ENCODE data around the gene MDFIC. TPM values are rescaled to one million over a fixed set of nuclear protein-coding genes. Genes with fewer than 3 reads are reported as not detected.
A peak's percentile ranks its signal among the peaks of the same experiment; 100 is the strongest.

Gene MDFIC
- total RNA-seq, 4 donors from 2014 or later: 46.7 to 176 (median 79.2) TPM

- TF ChIP-seq, protein P1, sequence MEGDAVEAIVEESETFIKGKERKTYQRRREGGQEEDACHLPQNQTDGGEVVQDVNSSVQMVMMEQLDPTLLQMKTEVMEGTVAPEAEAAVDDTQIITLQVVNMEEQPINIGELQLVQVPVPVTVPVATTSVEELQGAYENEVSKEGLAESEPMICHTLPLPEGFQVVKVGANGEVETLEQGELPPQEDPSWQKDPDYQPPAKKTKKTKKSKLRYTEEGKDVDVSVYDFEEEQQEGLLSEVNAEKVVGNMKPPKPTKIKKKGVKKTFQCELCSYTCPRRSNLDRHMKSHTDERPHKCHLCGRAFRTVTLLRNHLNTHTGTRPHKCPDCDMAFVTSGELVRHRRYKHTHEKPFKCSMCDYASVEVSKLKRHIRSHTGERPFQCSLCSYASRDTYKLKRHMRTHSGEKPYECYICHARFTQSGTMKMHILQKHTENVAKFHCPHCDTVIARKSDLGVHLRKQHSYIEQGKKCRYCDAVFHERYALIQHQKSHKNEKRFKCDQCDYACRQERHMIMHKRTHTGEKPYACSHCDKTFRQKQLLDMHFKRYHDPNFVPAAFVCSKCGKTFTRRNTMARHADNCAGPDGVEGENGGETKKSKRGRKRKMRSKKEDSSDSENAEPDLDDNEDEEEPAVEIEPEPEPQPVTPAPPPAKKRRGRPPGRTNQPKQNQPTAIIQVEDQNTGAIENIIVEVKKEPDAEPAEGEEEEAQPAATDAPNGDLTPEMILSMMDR (IDR thresholded peaks at IDR 0.05): no peak
- ATAC-seq (ENCODE audit: low FRiP score): no peak
- no peak for DNase-seq (ENCODE audit: low spot score)
Observed at GRCh38 chr7:114972567-114972966, 50.7 kb downstream of the MDFIC start.

DNA sequence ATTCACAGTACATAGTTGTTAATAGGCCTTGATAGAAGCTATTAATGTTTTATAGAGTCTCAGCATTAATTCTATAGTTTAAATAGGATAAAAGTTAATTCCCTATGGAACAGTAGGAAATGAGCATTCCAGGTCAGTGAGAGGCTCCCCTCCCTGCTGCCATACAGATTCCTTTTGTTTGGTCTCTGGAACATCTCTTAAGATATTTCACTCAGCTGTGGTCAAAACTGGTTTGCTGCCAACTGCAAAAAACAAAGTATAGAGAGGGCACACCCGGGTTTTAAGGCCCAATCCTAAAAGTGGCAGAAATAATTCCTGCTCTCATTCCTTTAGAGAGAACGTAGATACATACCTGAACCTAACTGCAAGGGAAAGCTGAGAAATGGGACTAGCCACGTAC, 51.3 kb downstream of the MDFIC start:
- TF ChIP-seq, protein P1 (IDR thresholded peaks at IDR 0.05): no peak
- ATAC-seq (ENCODE audit: low FRiP score): no peak
- DNase-seq (ENCODE audit: low spot score): no peak

GRCh38 chr7:114975401-114975800, 53.5 kb downstream of the MDFIC start:
- ATAC-seq (ENCODE audit: low FRiP score): no peak
- DNase-seq (ENCODE audit: low spot score): no peak
- TF ChIP-seq, protein P1 (IDR thresholded peaks at IDR 0.05): no peak

- ATAC-seq (ENCODE audit: low FRiP score) (peak; percentile 34), DNase-seq (ENCODE audit: low spot score) (no peak)
- TF ChIP-seq, protein P1 (IDR thresholded peaks at IDR 0.05): no peak
Observed at GRCh38 chr7:114976666-114977065, 54.8 kb downstream of the MDFIC start.

DNA sequence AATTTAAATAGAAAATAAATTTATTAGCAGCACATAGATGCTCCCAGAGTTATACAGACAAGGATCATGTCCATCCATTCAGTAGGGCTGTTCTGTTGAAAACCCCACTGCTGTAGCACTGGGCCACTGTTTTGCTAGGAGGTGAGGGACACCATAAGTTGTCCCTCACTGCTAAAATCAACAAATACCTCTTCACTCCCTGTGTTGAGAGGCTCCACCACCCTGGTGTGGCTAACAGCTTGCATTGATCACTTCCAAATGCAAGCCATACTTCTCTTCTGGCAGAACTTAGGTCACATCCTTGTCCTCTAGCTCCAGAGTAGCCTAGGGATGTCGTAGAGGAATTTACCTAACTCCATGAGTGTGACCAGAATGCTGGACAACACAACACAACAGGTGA, 55.4 kb downstream of the MDFIC start:
- DNase-seq (ENCODE audit: low spot score) (no peak), ATAC-seq (ENCODE audit: low FRiP score) (no peak)
- TF ChIP-seq, protein P1 (IDR thresholded peaks at IDR 0.05): no peak

- TF ChIP-seq, protein P1 (IDR thresholded peaks at IDR 0.05): no peak
- ATAC-seq (ENCODE audit: low FRiP score) (peak; percentile 75), DNase-seq (ENCODE audit: low spot score) (peak; percentile 39)
Observed at GRCh38 chr7:114979388-114979787, 57.5 kb downstream of the MDFIC start.

GRCh38 chr7:114979803-114980507, 58.1 kb downstream of the MDFIC start:
- TF ChIP-seq, protein P1 (IDR thresholded peaks at IDR 0.05): no peak
- ATAC-seq (ENCODE audit: low FRiP score) (no peak), DNase-seq (ENCODE audit: low spot score) (no peak)

Data from omental fat pad (tissue), 4 donors.